HG03066 (cell line): ENCODE results near the gene RNU1-2.
"Not testable (repeated sequence)": the region's sequence is repeated elsewhere in the genome, so short reads cannot be mapped to it uniquely, and the experiment has no call there.

Source experiments
- ATAC-seq: cut with Tn5 transposase; IDR thresholded peaks from one replicate; pipeline ENCODE4 v1.9.1; 2021; ENCODE audit warnings: low read depth; ENCODE audit not compliant: unreplicated experiment

RNU1-2 gene

GRCh38 chr1:16924919-16925477 lies 29.2 kb downstream of the RNU1-2 start:
- ATAC-seq = no peak

- no peak for ATAC-seq
These were observed 30.1 kb downstream of the RNU1-2 start for GRCh38 chr1:16925635-16926490.

GRCh38 chr1:16926491-16927073 lies 30.8 kb downstream of the RNU1-2 start:
- ATAC-seq = no peak

DNA sequence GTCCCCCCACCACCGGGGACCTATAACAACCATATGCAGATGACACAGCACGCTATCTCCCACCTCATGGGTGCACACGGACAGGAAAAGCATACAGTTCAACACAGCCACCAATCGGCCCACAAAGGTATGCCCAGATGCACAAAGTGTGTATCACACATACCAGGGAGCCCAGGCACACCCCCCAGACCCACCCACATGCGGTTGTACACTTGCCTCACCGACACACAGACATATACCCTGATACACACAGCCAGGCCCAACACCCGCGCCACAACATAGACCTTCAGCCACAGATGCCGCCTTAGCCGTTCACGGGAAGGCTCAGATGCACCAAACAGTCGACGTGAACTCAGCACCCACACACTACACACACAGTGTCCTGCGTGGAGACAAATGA lies 31.5 kb downstream of the RNU1-2 start:
- ATAC-seq = no peak

DNA sequence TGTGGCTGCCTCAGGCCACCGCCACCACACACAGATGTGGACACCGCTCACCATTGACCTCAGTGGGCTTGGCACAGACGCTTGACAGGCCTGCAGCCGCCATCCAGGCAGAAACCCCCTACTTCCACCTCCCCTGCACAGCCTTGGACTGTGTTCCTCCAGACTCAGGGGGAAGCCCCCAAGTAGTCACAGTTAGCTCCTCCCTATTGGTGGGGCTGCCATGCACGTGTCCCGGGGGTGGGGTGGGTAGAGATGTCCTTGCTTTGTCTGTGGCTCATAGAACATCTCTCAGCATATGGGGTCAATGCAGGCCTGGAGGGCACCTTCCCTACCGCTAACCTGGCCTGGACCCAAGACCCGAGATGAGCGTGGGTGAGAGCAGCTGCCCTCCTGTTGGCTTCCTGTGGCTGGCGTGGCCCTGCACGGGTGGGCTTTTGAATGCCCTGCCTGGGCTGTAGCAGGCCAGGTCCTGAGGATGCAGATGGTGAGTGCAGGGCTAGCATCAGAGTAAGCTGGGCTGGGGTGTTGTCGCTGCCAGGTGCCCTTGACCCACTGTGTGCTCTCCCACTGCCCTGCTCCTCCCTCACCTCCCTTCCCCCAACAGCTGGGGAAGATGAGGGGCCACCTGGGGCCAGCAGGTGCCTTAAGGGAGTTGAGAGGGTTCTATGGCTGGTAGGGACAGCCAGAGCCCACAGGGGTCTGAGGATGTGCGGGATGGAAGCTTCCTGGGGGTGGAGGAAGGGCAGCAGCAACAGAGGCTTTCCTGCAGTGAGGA lies 32.1 kb downstream of the RNU1-2 start:
- no peak for ATAC-seq

DNA sequence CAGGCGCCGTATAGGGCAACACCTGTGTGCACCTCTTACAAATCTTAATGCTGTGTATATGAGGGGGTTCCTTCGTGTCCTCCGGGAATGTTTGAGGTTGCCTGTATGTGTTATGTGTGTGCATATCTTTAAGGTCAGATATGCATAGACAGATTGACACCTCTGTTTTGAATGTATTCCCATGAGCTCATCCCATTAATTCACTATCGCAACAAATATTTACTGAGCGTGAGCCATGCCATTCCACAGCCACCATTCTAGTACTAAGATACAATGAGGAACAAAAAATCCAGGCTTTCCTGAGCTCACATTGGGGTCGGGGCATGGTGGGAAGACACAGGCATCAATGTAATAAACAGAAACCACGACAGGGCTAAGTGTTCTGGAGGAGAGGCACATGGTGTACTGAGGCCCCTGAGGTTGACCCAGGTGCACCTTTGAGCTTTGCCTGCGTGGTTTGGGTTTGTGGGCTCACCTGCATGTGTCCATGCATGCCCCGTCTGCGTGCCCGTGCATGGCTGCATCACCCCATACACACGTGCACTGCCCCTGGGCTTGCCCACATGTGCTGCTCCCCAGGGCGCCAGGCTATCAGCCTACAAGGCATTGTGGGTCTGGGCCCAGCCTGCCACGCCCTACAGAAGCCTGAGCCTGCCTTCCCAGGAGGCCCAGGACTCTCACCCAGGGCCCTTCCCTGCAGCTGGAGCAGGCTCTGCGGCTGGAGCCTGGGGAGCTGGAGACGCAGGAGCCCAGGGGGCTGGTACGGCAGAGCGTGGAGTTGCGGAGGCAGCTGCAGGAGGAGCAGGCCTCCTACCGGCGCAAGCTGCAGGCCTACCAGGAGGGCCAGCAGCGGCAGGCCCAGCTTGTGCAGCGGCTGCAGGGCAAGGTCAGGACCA lies 33.6 kb downstream of the RNU1-2 start:
- ATAC-seq = not testable (repeated sequence)

DNA sequence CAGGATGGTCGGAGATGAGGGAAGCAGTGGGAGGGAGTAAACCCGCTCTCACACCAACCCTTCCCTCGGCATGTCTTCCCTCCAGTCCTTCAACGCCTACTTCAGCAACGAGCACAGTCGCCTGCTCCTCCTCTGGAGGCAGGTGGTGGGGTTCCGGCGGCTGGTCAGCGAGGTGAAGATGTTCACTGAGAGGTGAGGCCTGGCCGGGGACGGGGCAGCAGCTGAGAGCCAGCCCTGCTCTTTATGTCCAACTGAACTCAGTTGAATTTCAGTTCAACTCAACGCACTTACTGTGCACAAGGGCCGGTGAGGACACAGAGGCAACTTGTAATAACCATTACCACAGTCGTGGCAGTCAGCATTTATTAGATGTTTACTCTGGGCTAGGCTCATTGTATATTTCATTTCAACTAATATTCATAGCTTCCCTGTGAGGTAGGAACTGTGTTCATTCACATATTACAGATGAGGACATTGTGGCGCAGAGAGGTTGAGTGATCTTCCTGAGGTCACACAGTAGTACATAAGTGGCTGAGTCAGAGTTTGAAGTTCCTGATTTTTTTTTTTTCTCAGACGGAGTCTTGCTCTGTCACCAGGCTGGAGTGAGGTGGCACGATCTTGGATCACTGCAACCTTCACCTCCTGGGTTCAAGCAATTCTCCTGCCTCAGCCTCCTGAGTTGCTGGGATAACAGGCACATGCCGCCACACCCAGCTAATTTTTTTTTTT lies 35.6 kb downstream of the RNU1-2 start:
- not testable (repeated sequence) for ATAC-seq

GRCh38 chr1:16933945-16934344 lies 38.2 kb downstream of the RNU1-2 start:
- not testable (repeated sequence) for ATAC-seq

DNA sequence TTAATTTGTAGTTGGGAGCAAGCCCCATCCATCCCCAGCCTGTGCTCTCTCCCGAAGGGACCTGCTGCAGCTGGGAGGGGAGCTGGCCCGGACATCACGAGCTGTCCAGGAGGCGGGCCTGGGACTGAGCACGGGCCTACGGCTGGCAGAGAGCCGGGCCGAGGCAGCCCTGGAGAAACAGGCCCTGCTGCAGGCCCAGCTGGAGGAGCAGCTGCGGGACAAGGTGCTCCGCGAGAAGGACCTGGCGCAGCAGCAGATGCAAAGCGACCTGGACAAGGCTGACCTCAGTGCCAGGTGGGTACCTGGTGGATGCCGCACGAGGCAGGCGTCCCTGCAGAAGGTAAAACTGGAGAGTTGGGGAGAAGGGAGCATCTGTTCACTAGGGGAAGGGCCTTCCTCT lies 40.8 kb downstream of the RNU1-2 start:
- ATAC-seq = not testable (repeated sequence)

DNA sequence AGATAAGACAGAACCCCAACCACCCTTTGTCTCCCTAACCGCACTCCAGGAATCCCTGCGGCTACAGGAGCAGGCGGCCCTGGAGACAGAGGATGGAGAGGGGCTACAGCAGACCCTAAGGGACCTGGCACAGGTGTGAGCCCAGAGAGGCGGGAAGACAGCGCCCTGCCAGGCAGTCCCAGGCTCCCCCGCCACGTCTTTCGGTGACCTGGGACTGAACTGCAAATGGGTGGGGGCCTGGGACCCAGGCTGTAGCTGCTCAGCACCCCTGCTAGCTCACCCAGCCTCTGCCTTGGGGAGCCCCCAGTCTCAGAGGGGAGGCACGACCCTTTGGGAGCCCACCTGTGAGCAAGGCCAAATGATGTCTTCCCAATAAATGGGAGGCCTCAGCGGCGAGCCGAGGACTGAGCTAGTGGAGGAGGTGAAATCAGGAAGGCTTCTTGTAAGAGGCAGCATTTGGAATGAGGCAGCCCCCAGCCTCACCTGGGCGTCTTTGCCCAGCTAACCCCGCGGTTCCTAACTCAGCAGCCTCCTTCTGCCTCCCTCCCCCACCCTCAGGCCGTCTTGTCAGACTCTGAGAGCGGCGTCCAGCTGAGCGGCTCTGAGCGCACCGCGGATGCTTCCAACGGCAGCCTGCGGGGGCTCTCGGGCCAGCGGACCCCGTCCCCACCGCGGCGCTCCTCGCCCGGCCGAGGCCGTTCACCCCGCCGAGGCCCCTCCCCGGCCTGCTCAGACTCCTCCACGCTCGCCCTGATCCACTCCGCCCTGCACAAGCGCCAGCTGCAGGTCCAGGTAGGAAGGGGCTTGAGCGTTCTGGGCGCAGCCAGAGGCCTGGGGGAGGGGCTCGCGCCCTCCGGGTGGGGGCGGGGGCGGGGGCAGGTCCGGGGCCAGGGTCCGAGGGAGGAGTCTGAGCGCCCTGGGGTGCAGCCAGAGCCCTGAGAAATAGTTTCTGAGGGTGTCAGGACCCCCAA lies 42.9 kb downstream of the RNU1-2 start:
- ATAC-seq = no peak

DNA sequence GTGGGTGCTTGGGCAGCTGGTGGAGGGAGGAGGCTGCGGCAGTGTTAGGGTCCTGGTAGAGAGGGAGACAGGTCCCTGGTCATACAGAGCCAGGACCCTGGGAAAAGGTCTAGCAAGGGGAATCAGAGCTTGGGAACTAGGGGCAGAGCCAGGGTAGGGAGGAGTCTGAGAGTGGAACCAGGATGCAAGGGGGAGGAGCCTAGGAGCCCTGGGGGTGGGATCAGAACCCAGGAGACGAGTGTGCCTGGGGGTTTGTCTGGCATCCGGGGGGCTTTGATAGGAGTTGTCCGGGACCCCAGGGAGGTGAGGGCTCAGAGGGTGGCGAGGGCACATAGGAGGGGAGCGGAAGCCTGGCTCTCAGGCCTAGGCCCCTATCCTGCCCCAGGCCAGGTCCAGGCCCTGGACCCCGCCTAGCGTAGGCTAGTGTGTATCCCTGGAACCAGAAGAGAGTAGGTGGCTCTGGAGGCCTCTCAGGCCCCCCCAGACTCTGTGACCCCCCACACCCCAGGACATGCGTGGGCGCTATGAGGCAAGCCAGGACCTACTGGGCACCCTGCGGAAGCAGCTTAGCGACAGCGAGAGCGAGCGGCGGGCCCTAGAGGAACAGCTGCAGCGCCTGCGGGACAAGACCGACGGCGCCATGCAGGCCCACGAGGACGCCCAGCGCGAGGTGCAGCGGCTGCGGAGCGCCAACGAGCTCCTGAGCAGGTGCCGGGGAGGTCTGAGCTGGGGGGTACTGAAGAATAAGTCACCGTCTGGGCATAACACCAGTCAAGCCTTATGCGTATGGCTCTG lies 43.8 kb downstream of the RNU1-2 start:
- ATAC-seq = not testable (repeated sequence)

DNA sequence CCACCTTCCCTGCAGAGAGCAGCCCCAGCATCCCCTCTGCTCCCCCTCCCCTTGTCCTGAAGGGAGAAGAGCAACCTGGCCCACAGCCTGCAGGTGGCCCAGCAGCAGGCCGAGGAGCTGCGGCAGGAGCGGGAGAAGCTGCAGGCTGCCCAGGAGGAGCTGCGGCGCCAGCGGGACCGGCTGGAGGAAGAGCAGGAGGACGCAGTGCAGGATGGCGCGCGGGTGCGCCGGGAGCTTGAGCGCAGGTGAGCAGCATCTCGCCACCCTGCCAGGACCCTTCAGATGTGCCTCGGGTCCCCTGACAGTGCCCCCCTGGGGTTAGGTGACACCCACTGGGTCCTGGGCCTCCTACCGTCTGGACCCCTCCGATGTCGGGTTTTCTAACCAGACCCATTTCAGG lies 48.3 kb downstream of the RNU1-2 start:
- no peak for ATAC-seq

DNA sequence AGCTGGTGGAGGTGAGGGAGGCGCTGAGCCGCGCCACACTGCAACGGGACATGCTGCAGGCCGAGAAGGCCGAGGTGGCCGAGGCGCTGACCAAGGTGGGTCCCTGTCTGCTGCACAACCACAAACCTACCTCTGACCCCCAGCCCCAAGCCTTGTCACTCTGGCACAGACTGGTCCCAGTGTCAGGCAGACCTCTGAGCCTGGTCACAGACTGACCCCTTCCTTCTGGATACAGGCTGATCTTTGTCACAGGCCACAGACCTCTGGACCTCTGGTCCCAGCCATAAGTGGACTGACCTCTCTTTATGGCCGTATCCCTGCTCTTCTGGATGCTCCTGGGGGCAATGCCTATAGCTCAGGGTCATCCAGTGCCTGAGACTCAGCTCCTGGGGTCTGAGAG lies 49.7 kb downstream of the RNU1-2 start:
- ATAC-seq = not testable (repeated sequence)
